ENCODE data around the gene USO1. TPM values are rescaled to one million over a fixed set of nuclear protein-coding genes. Genes with fewer than 3 reads are reported as not detected.
A peak's percentile ranks its signal among the peaks of the same experiment; 100 is the strongest.

USO1 gene
- 10 to 100 TPM; 52.9 to 59.1 (median 57.6) TPM for total RNA-seq

- DNase-seq (ENCODE audit: low spot score in 2 of 2): peak; percentile 99 to 100
- H3K4me3 ChIP-seq (ENCODE audit: low read depth, poor library complexity, severe bottlenecking): peak within 1 kb of the TSS; percentile 94
- intact Hi-C loops (cut with DNase I; ENCODE audit: low total_unique reads): no loop called here
- 0% methylated on average over 46 to 47 of the region's 48 CpGs for WGBS, 2 donors
- TF ChIP-seq POLR2A (IDR thresholded peaks at IDR 0.05): peak in 1 of 2 donors; percentile 94
- no peak for TF ChIP-seq CTCF (IDR thresholded peaks at IDR 0.05)
Observed at GRCh38 chr4:75724066-75724866, at the start of gene USO1. USO1 (plus strand) TSS chr4:75724577; CDS start chr4:75724820, 243 bp downstream.

DNA sequence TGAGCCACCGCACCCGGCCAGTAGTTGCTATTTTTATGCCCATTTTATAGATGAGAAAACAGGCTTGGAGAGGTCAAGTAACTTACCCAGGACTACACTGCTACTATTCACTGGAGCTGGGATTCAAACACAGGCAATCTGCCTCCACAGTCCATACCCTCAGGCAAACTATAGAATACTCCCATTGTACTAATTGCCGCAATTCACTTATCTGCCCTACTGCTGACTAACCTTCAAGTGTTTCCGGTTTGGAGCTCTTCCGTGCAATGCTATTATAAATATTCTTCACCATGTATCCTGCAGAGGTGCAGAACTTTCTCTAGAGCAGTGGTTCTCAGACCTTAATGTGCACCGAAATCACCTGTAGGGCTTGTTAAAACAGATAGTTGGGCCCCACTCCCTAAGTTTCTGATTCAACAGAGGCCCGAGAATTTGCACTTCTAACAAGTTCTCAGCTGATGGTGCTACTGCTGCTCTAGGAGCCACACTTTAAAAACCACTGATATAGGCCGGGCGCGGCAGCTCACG, 49.3 kb upstream of the USO1 start:
- WGBS, 2 donors: 82 to 85% methylated on average over 11 of the region's 11 CpGs
- intact Hi-C loops (cut with DNase I; ENCODE audit: low total_unique reads): no loop called here
- no peak overlapping the region for H3K4me3 ChIP-seq (ENCODE audit: low read depth, poor library complexity, severe bottlenecking)
- DNase-seq (ENCODE audit: low spot score in 2 of 2): no peak
- no peak for TF ChIP-seq CTCF (IDR thresholded peaks at IDR 0.05)
- no peak for TF ChIP-seq POLR2A (IDR thresholded peaks at IDR 0.05)

DNA sequence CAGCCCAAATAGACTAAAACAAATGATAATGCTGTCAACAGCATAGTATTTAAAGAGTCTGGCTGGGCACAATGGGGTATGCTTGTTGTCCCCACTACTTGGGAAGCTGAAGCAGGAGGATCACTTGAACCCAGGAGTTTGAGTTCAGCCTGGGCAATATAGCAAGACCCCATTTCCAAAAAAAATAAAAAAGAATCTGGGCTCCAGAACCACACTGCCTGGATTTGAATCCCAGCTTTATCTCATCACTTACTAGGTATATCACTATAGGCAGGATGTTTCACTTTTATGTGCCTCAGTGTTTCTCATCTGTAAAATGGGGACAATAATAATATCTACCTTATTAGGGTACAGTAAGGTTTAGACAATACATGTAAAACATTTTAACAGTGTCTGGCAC, 45.9 kb upstream of the USO1 start:
- intact Hi-C loops (cut with DNase I; ENCODE audit: low total_unique reads): no loop called here
- DNase-seq (ENCODE audit: low spot score in 2 of 2): no peak
- no peak for TF ChIP-seq CTCF (IDR thresholded peaks at IDR 0.05)
- TF ChIP-seq POLR2A (IDR thresholded peaks at IDR 0.05): no peak
- H3K4me3 ChIP-seq (ENCODE audit: low read depth, poor library complexity, severe bottlenecking): no peak overlapping the region

- intact Hi-C loops (cut with DNase I; ENCODE audit: low total_unique reads): no loop called here
- no peak for DNase-seq (ENCODE audit: low spot score in 2 of 2)
- TF ChIP-seq CTCF (IDR thresholded peaks at IDR 0.05): no peak
- H3K4me3 ChIP-seq (ENCODE audit: low read depth, poor library complexity, severe bottlenecking): no peak overlapping the region
Observed at GRCh38 chr4:75678965-75679364, 45.4 kb upstream of the USO1 start.

- DNase-seq (ENCODE audit: low spot score in 2 of 2): no peak
- WGBS, 2 donors: 88 to 96% methylated on average over 3 of the region's 3 CpGs
- intact Hi-C loops (cut with DNase I; ENCODE audit: low total_unique reads): no loop called here
- TF ChIP-seq POLR2A (IDR thresholded peaks at IDR 0.05) (no peak), CTCF (IDR thresholded peaks at IDR 0.05) (no peak)
- no peak overlapping the region for H3K4me3 ChIP-seq (ENCODE audit: low read depth, poor library complexity, severe bottlenecking)
Observed at GRCh38 chr4:75679876-75680575, 44.4 kb upstream of the USO1 start.
